ENCODE results near the gene AKAP8.

- TF ChIP-seq CTCF (IDR thresholded peaks at IDR 0.05; ENCODE audit: low read depth, low read length) = no peak
- TF ChIP-seq EZH2phosphoT487 (IDR thresholded peaks at IDR 0.05; ENCODE audit: low read depth) = no peak
Measured at GRCh38 chr19:15317392-15318071, 62.1 kb downstream of the AKAP8 start.
